Testis (tissue), 2 donors: ENCODE results near the gene MASP2.

Experiments
- CTCF ChIP-seq, 3 experiments: fragments of 450-650 bp in 2 of 3; fragments of 200-600 bp in 1 of 3; sonication (generic) in 1 of 3; IDR thresholded peaks; one replicate each; pipeline ENCODE4 v1.5.1; 2016 to 2019; ENCODE audit warnings: antibody characterized with exemption in 3 of 3, mild to moderate bottlenecking in 2 of 3, moderate library complexity in 1 of 3
- POLR2A ChIP-seq: fragments of 450-650 bp; IDR thresholded peaks from one replicate; pipeline ENCODE4 v1.6.1; 2017; ENCODE audit warnings: antibody characterized with exemption, mild to moderate bottlenecking, moderate library complexity

DNA sequence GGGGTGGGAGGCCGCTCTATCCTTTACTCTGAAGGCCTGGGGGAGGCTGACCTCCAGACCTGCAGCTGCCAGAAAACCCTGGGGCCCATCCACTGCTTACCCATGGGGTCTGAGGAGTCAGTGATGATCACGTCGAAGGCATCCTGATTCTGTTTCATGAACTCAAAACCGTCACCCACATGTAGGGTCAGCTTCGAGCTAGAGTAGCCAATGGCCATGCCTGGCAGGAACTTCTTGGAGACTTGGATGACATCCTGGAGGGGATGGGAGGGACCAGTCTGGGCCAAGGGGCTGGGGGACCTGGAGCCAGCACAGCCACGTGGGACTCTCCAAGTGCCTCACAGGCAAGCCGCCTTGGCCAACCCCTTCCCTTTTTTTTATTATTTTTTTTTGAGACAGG, 9.5 kb upstream of the MASP2 start:
- TF ChIP-seq CTCF (IDR thresholded peaks at IDR 0.05) (no peak), POLR2A (no peak)
